NCI-H1092 (cell line): Measurements from ENCODE around the gene ATP6V1G3.
"Not testable (repeated sequence)": the region's sequence is repeated elsewhere in the genome, so short reads cannot be mapped to it uniquely, and the experiment has no call there.

ENCODE experiments used
- DNase-seq: peaks from one replicate; lab custom pipeline; 2025; lab: John Stamatoyannopoulos, UW

The ATP6V1G3 gene

DNA sequence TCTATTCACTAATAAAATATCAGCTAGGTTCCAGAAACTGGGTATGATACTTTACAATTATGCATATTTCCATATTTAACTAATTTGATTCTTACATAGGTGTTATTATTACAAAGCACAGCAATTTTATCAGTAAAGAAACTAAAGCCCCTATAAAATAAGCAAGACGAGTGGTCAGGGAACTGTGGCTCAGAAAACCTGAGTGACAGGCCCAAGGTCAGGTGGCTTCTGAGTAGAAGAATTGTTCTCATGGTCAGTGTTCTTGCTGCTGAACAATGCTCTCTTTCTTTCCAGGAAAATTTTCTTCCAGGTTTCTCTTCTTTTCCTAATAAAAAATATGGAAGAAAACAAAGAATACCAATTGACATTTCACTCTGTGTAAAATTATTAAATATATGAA lies 2.2 kb upstream of the ATP6V1G3 start:
- no peak for DNase-seq

GRCh38 chr1:198541737-198542136 lies 1.3 kb upstream of the ATP6V1G3 start:
- no peak for DNase-seq

DNA sequence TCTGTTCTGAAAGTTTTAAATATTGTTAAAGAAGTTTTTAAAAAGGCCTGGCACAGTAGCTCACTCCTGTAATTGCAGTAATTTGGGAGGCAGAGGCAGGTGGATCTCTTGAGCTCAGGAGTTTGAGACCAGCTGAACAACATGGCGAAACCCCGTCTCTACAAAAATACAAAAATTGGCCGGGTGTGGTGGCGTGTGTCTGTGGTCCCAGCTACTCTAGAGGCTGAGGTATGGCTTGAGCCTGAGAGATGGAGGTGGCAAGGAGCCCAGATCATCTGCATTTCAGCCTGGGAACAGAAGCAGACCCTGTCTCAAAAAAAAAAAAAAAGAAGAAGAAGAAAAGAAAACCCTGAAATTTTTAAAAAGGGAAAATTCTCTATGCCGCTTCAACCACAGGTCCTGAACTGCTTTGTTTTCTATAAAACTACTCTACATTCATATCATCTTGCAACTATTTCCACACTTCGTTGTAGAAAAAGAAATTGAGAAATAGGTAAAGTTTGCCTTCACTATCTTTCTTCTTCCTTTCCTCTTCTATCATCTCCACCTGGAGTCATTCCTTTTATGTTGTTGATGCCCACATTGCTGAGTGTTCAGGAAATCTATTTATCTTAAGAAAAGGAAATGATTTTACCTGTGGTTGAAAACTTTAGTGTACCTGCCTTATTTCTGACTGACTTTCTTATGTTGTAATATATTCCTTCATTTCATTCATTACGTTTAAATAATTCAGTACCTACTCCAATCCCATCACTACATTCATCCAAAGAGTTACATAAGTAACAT lies 1.7 kb downstream of the ATP6V1G3 start:
- no peak for DNase-seq

GRCh38 chr1:198535631-198536030 lies 4.8 kb downstream of the ATP6V1G3 start:
- no peak for DNase-seq

- DNase-seq, result no peak
These were observed 5.7 kb downstream of the ATP6V1G3 start for GRCh38 chr1:198534548-198535418.

DNA sequence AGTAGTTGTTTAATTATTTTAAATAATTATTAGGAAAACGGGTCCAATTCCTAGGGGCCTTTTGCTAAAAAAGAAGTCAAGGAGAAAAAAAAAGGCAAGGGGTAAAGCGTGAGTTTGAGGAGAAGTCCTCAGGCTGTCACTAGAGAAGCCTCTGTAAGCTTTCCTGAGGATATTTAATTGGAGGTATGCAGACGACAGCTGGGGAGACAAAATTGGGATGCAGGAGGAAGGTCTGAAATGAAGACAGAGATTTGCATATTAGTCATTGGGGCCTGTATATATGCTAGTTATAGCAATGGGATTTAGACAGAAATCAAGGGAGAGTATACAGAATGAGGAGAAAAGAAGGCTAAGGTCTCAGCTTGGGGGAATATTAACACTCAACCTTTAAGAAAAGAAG lies 8.6 kb downstream of the ATP6V1G3 start:
- DNase-seq, result no peak

- peak; percentile 0 for DNase-seq
These were observed 9.5 kb downstream of the ATP6V1G3 start for GRCh38 chr1:198530953-198531352.

- DNase-seq, result no peak
These were observed 11.1 kb downstream of the ATP6V1G3 start for GRCh38 chr1:198529414-198529813.

GRCh38 chr1:198528364-198528763 lies 12.1 kb downstream of the ATP6V1G3 start:
- DNase-seq, result no peak

DNA sequence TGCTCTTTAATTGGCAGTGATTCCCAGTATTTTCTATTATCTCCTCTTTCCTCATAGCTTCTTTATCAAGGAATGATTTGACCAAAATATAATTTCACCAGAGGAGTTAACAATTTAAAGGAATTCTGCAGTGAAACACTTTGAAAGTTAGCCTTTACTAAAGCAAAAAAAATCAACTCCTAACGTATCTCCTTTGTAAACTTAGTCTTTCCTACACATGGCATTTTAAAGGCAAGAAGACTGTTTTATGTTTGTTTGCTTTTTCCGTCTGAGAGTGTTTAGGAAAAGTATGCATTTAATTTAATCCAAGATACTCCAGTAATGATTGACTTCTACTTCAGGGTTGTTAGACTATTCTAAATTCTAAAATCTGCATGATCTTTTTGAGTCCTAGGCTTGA lies 15.9 kb downstream of the ATP6V1G3 start:
- DNase-seq, result no peak

DNA sequence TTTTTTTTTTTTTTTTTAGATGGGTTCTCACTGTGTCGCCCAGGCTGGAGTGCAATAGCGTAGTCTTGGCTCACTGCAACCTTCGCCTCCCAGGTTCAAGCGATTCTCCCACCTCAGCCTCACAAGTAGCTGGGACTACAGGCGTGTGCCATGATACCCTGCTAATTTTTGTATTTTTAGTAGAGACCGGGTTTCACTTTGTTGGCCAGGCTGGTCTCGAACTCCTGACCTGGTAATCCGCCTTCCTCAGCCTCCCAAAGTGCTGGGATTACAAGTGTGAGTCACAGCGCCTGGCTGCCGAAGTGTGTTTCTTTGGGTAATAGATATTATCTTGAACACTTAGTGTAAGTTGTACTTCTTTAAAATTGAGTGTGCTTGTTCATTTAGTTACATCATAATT lies 16.4 kb downstream of the ATP6V1G3 start:
- DNase-seq, result not testable (repeated sequence)

DNA sequence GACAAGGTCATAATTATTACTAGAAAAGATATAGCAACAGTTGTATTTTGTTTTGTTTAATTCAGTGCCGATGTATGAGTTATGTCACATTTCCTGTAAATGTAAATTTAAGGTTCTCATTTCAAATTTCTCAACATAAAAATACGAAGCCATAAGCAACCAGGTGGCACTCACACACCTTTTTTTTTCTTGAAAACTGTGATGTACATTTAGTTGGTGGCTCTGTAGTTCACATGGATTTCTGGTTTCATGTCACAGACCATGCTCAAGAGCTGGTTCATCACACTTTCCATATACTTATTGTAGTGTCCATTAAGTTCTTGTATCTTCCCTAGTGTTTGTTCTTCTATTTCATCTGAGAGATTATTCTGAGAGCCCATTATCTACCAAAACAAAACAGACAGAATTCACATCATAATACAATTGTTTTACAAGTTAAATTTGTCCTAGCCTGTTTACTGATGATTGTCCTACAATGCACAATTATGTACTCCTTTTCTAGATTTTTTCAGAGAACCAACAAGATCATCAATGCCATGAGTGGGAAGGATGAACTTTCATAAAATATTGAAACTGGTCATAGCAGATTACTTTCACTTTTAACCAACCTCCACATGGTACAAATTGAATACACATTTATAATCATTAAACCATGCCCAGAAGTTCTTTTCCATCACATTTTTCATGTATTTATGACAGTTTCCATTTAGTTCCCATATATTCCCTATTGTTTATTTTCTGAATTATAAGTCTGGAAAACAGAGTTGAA lies 17.1 kb downstream of the ATP6V1G3 start:
- no peak for DNase-seq

DNA sequence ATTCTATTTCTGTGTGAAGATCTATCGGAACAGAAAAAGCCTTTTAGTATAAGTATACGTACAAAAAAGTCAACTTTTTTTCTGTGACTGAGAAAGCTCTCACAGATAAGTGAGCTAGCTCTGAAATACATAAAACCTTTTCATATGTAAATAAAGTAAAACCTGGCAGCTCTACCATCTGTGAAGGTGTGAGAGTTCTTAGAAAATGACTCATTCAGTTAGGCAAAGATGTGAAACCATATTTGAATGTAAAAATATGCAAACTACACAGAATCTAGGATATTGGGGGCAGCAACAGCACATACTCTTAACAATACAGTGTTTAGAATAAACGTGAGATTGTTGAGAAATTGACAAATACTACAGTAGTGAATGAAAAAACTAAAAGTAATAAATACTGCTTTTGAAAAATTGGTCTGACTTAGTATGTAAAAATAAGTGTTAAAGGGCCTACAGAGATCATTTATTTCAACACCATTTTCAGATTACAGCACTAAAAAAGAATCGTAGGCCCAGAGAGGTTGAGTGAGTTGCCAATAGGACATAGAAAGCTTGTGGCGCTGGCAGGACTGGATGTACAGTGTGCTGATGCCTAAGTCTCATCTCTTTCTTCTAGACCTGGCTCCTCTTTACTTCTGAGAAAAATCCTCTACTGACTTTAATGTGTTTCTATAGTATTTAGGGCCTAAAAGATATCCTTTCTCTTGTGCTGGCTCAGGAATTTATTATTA lies 19.8 kb downstream of the ATP6V1G3 start:
- no peak for DNase-seq

GRCh38 chr1:198519639-198520501 lies 20.6 kb downstream of the ATP6V1G3 start:
- DNase-seq, result no peak

- no peak for DNase-seq
These were observed 22.8 kb downstream of the ATP6V1G3 start for GRCh38 chr1:198517623-198518199.

- no peak for DNase-seq
These were observed 40.4 kb downstream of the ATP6V1G3 start for GRCh38 chr1:198500096-198500495.

DNA sequence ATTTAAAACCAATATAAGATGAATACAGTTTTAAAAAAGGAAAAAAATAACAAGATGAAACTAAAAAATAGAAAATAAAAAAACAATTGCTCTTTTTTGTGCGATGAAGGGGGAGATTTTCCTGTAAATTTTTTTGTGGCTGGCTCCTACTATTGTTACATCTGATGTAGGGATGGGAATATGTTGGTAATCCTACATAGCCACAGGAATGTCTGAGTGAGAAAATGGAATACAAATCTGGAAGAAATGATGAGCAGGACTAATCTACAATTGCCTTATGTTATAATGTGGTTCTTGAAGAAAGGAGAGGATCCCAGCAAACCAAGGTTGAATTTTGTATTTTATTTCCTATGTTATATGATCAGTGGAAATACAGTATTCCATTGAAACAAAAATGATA lies 40.9 kb downstream of the ATP6V1G3 start:
- no peak for DNase-seq

GRCh38 chr1:198498881-198499280 lies 41.6 kb downstream of the ATP6V1G3 start:
- DNase-seq, result no peak

DNA sequence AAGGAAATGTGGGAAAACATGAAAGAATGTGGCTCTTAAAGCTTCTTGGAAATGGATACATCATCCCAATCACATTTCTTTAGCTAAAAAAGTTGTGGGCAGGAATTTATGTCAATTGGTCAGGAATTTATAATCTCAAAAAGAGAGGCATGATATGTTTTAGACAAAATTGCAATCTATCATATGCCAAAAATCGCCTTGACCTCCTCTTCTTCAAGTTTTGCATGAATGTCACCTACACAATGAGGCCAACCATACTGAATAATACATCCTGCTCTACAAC lies 42.4 kb downstream of the ATP6V1G3 start:
- DNase-seq, result no peak

DNA sequence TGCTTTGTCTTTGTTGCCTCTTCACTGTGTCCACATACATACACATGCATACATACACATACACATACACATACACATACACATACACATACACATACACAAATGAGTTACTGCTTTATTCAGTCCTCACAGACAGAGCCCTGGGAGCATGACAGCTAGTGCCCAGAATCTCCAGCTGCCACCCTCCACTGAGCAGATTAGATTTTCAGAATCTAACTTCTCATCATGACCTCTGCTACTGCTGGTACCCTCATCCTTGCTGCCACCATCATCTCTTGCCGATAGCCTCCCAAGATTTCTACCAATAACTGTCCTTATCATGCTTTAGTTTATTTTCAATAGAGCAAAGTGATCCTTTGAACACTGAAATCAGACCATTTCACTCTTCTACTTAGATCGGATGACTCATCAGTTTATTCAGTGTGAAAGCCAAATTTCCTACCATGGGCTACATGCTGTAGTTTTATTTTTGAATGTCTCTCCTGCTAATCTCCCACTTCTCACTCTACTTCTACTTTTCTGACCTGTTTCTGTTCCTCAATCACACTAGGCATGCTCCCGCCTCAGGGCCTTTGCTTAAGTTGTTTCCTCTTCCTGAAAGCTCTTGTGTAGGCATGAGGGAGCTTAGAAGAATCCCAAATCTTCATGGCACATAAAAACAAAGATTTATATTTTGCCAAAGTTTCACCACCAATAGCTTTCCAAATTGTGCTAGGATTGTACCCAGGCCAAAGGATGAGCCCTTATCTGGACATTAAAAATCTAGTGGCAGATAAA lies 43.0 kb downstream of the ATP6V1G3 start:
- DNase-seq, result no peak
